B cell (primary cell): ENCODE results near the gene EEA1. TPM values are rescaled to one million over a fixed set of nuclear protein-coding genes. Genes with fewer than 3 reads are reported as not detected.
A peak's percentile ranks its signal among the peaks of the same experiment; 100 is the strongest.

Experiments used
- ATAC-seq: fragments of 200-7000 bp; cut with Tn5 transposase; one replicate; pipeline ENCODE4 v1.10.0; 2021; ENCODE audit warnings: low read depth, mild to moderate bottlenecking, moderate number of reproducible peaks, moderate library complexity
- CTCF ChIA-PET: fragments of 350-600 bp; sonication (Branson Sonifier 250); formaldehyde crosslinking; loops from one replicate; lab custom pipeline; 2021; ENCODE audit warnings: antibody characterized with exemption, inconsistent platforms; lab: Charles Lee
- POLR2A ChIA-PET: fragments of 350-600 bp; sonication (Branson Sonifier 250); formaldehyde crosslinking; loops from one replicate; lab custom pipeline; 2021; ENCODE audit warnings: antibody characterized with exemption; lab: Charles Lee
- DNase-seq: peaks from one replicate; pipeline ENCODE4 v3.0.0; 2013
- H2AFZ ChIP-seq: 2 replicates; pipeline ENCODE4 v1.6.1; 2012; ENCODE audit warnings: mild to moderate bottlenecking, low read depth, low read length; ENCODE audit not compliant: insufficient read depth, poor library complexity, severe bottlenecking
- H3K27ac ChIP-seq, 2 donors: 1 replicate in 1 of 2; 2 replicates in 1 of 2; pipeline ENCODE4 v1.5.1; 2012 to 2013; ENCODE audit warnings: low read length in 2 of 2, mild to moderate bottlenecking in 2 of 2, moderate library complexity in 1 of 2
- H3K27me3 ChIP-seq, 4 experiments: fragments of 200-600 bp in 1 of 4; sonication (generic) in 1 of 4; replicated peaks in 1 of 4; 1 replicate in 2 of 4; 2 replicates in 2 of 4; pipeline versions ENCODE4 v1.6.1 to v1.7.0; 2013 to 2016; ENCODE audit warnings: low read length in 3 of 4, mild to moderate bottlenecking in 2 of 4, mixed read lengths in 1 of 4, moderate library complexity in 1 of 4; ENCODE audit not compliant: insufficient read depth in 4 of 4, control insufficient read depth in 3 of 4; ENCODE audit errors: control extremely low read depth in 1 of 4
- H3K36me3 ChIP-seq, 2 experiments: replicated peaks in 1 of 2; 1 replicate in 1 of 2; 2 replicates in 1 of 2; pipeline versions ENCODE4 v1.6.1 to v1.7.1; 2013; ENCODE audit warnings: low read length in 1 of 2; ENCODE audit not compliant: insufficient read depth in 2 of 2, control insufficient read depth in 1 of 2; ENCODE audit errors: control extremely low read depth in 1 of 2, extremely low read depth in 1 of 2
- H3K4me1 ChIP-seq, 2 donors: fragments of 200-600 bp in 1 of 2; sonication (generic) in 1 of 2; 1 replicate in 1 of 2; 2 replicates in 1 of 2; pipeline versions ENCODE4 v1.5.1 to v1.6.1; 2013 to 2017; ENCODE audit warnings: low read length in 2 of 2; ENCODE audit not compliant: control insufficient read depth in 2 of 2, insufficient read depth in 2 of 2
- H3K4me2 ChIP-seq: replicated peaks from 2 replicates; pipeline ENCODE3; 2012; ENCODE audit warnings: mild to moderate bottlenecking, low read depth, low read length; ENCODE audit not compliant: poor library complexity, severe bottlenecking
- H3K4me3 ChIP-seq, 5 experiments: fragments of 200-600 bp in 1 of 5; sonication (generic) in 1 of 5; 1 replicate in 3 of 5; 2 replicates in 2 of 5; pipeline versions ENCODE4 v1.5.1 to v1.7.0; 2011 to 2016; ENCODE audit warnings: low read length in 4 of 5, mild to moderate bottlenecking in 4 of 5, low read depth in 2 of 5, control low read depth in 1 of 5, moderate library complexity in 1 of 5; ENCODE audit not compliant: insufficient read depth in 1 of 5; ENCODE audit errors: control extremely low read depth in 1 of 5, extremely low read depth in 1 of 5
- H3K79me2 ChIP-seq: fragments of 200-600 bp; sonication (generic); one replicate; pipeline ENCODE4 v1.6.0; 2016; ENCODE audit warnings: low read length; ENCODE audit not compliant: control insufficient read depth, insufficient read depth
- H3K9ac ChIP-seq: fragments of 200-600 bp; sonication (generic); 2 replicates; pipeline ENCODE4 v1.6.1; 2017; ENCODE audit warnings: mild to moderate bottlenecking, low read length, moderate library complexity
- H3K9me3 ChIP-seq, 3 donors: one replicate each; pipeline versions ENCODE4 v1.6.1 to v1.7.1; 2013; ENCODE audit warnings: low read length in 2 of 3; ENCODE audit not compliant: control insufficient read depth in 2 of 3, insufficient read depth in 1 of 3; ENCODE audit errors: control extremely low read depth in 1 of 3
- H4K20me1 ChIP-seq: 2 replicates; pipeline ENCODE4 v1.6.0; 2012; ENCODE audit warnings: mild to moderate bottlenecking, low read length; ENCODE audit not compliant: insufficient read depth, control insufficient read depth, poor library complexity, severe bottlenecking
- H3K27ac Mint-ChIP-seq: one replicate; pipeline ENCODE4 v1.8.0; 2021; ENCODE audit warnings: mixed read lengths
- H3K27me3 Mint-ChIP-seq: one replicate; pipeline ENCODE4 v1.8.0; 2021; ENCODE audit warnings: mixed read lengths
- H3K4me1 Mint-ChIP-seq: one replicate; pipeline ENCODE4 v1.8.0; 2021; ENCODE audit warnings: mixed read lengths
- H3K4me3 Mint-ChIP-seq: one replicate; pipeline ENCODE4 v1.8.0; 2021; ENCODE audit warnings: mixed read lengths
- H3K9me3 Mint-ChIP-seq: one replicate; pipeline ENCODE4 v1.8.0; 2022; ENCODE audit warnings: mixed read lengths; ENCODE audit not compliant: insufficient read depth
- CTCF ChIP-seq: fragments of 200-600 bp; IDR thresholded peaks from one replicate; pipeline ENCODE4 v1.8.0; 2022; ENCODE audit warnings: antibody characterized with exemption, mild to moderate bottlenecking
- EZH2 ChIP-seq: IDR thresholded peaks from 2 replicates; pipeline ENCODE4 v1.6.1; 2012; ENCODE audit warnings: borderline replicate concordance, low read depth, mild to moderate bottlenecking, moderate library complexity, low read length; ENCODE audit not compliant: insufficient read depth, poor library complexity, severe bottlenecking
- WGBS: methylation state at CpG from one replicate; pipeline ENCODE4 v1.1.5; 2013; ENCODE audit warnings: missing lambda C conversion rate; ENCODE audit not compliant: insufficient coverage; 5-methylcytosine and 5-hydroxymethylcytosine counted together
- intact Hi-C: fragments of 100-400 bp; cut with micrococcal nuclease; formaldehyde crosslinking; loops from one replicate; pipeline ENCODE4 v1.10.0; 2022
- polyA plus RNA-seq: library from polyadenylated mRNA; depleted of rRNA; stranded (reverse); fragments of >200 nt; gene quantifications from 2 replicates; pipeline ENCODE4 v1.2.3, GENCODE V29; 2012
- total RNA-seq, 2 donors: library from RNA; stranded (reverse); fragments of 120-200 nt in 1 of 2; gene quantifications; 1 replicate in 1 of 2; 2 replicates in 1 of 2; pipeline versions ENCODE4 v1.2.3 to v1.2.4, GENCODE V29; 2013 to 2022

EEA1 gene
- total and polyA plus RNA-seq, 2 donors (not counting 1 experiment from before 2014, with no cell fraction given): 1.8 to 26.3 TPM

- Histone ChIP-seq H4K20me1 (no peaks in the 10 kb centered on the region), H3K9ac (peak overlapping the region; percentile 91), H3K27me3 (no peaks in the 10 kb centered on the region), H3K4me3 (peak overlapping the region; percentile 21 to 79 (median 72)), H3K36me3 (no peaks in the 10 kb centered on the region), H2AFZ (peak overlapping the region; percentile 96), H3K79me2 (peaks cover 45% of the 10 kb centered on the region), H3K9me3 (no peaks in the 10 kb centered on the region), H3K27ac (peak overlapping the region; percentile 90 to 96), H3K4me2 (peak overlapping the region; percentile 84), H3K4me1 (peaks cover 23 to 24% of the 10 kb centered on the region in 2 donors)
- Mint-ChIP-seq H3K4me3 (peak overlapping the region; percentile 96), H3K9me3 (no peaks in the 10 kb centered on the region), H3K4me1 (peaks cover 39% of the 10 kb centered on the region), H3K27me3 (no peaks in the 10 kb centered on the region), H3K27ac (peak overlapping the region; percentile 96)
- WGBS: 50% methylated on average over 1 of the region's 7 CpGs
- ATAC-seq (no peak), DNase-seq (peak; percentile 20)
- POLR2A ChIA-PET: interaction anchor here (1.0 to 1.7 kb wide), 2 partner anchors 60 to 446 kb away, joined by 3 to 6 read pairs; no protein-coding TSS in a partner anchor
- CTCF ChIA-PET: interaction anchor here (0.5 to 4.3 kb wide), 15 partner anchors 16 to 1546 kb away, joined by 3 to 29 read pairs (median 5); no protein-coding TSS in a partner anchor
- TF ChIP-seq EZH2 (no peak), CTCF (no peak)
- intact Hi-C loops: loop anchor here (2.0 to 10.0 kb wide), 5 partner anchors 43 to 815 kb away; partner anchors contain the start of gene SOCS2
These were observed 1.4 kb downstream of the EEA1 start for GRCh38 chr12:92927436-92928281.
